Activated T-cell treated with anti-CD3 and anti-CD28 coated beads for 4 hours (primary cell): ENCODE measurements around the gene ST6GALNAC4.

Source experiments
- DNase-seq: peaks from one replicate; pipeline ENCODE4 v3.0.0-alpha.2; 2020

The ST6GALNAC4 gene

GRCh38 chr9:127910613-127911205, 6.1 kb downstream of the ST6GALNAC4 start:
- DNase-seq: no peak

DNA sequence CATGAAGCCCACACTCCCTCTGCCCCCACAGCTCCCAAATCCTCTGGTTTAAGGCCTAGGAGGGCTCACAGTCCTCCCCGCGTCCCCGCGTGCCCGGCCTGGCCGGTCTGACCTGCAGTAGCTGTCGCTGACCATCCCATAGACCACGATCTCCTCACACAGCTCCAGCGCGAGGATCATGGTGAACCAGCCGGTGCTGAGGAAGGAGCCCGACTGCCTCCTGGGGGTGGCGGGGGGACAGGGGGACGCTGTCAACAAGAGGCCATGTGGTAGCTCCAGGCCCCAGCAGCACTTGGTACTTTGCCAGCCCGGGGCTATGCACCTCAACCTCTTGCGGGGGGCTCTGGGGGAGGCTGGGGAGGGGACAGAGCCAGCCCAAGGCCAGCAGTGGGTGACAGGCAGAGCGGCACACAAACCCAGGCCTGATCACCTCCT, 7.0 kb downstream of the ST6GALNAC4 start:
- DNase-seq: no peak

DNA sequence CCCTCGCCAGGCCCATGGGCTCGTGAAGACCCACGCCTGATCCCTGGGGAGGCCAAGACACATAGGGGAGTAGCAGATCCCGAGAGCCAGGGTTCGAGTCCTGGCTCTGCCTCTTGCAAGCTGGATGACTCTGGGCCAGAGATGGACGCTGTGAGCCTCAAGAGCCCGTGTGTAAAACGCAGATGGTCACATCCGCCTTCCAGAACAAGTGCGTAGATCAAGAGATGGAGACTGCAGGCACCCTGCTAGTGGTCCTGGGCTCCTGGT, 8.2 kb downstream of the ST6GALNAC4 start:
- no peak for DNase-seq

DNA sequence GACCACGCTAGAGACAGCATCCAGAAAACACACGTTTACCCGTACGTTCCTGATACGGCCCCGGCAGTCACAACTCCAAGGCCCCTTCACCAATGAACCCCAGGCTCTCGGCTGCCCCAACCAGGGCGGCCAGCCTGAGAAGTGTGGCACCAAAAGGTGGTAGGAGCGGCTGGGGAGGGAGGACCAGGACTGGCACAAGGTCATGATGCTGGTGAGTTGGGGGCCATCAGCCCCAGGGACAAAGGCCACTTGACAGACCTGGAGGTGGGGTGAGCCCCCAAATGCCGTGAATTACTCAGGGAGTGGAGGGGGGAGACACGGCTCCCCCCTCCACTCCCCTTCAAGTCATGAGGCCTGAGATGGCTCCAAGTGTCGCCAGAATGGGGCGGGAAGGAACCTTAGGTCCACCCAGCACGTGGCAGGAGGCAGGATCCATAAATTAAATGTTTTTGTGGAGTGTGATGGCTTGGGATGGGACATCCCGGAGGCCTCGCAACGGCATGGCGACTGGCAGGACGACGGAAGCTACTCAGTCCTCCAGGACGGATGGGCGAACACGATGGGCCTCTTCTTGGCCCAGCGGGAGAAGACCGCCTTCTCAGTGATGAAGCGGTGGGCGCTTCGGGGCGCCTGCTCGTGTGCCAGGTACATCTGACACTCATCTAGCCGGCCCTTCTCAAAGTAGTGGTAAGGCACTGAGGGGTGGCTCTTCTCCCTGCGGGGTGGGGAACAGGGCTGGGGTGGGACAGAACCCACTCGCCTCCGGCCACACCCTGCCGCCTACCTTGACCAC, 8.8 kb downstream of the ST6GALNAC4 start:
- no peak for DNase-seq

DNA sequence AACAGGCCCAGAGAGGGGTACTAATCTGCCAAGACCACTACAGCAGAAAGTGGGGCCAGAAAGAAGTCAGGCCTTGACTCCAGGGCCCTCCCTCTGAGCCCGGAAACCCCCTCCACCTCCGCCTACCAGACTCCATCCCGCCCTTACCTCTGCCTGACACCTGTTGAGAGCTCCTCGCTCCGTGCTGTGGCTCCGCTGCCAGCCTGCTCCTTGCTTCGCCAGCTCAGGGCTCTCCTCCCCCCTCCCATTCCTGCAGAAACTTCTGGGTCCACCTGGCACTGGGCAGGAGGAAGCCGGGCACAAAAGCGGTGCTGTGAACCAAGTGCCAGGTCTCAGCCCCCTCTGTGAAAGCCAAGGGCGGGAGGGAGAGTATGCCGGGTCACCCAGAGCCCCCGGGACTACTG, 11.1 kb downstream of the ST6GALNAC4 start:
- DNase-seq: peak; percentile 44

DNA sequence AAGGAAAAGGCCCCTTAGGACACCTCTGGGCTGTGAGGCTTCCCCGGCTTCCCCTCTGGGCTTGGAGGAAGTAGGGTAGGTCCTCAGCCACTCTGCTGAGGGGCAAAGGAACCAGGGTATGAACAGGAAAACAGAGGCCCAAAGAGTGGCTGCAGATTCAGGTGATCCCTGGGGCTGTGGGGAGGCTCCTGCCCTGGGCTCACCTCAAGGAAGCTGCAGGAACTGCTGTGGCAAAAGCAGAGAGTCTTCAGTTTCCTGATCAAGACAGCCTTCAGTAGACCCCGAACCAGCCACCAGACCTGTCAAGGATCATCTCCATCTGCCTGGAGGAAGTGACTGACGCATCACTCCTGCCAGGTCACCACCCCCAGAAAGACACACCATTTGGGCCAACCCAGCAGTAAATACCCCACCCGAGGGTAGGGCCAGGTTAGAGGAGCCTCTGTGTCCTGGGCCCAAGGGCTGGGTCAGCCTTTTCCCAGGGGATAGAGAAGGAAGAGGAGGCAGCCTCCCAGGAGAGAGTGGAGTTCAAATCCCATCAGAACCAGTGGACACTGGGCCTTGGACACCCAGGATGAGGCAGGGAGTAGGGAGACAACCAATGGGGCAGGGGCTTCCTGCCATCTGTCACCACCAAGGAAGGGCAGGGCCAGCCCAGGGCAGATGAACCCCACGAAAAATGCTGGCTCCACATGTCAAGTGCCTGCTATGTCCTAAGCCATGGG, 11.7 kb downstream of the ST6GALNAC4 start:
- DNase-seq: no peak

DNA sequence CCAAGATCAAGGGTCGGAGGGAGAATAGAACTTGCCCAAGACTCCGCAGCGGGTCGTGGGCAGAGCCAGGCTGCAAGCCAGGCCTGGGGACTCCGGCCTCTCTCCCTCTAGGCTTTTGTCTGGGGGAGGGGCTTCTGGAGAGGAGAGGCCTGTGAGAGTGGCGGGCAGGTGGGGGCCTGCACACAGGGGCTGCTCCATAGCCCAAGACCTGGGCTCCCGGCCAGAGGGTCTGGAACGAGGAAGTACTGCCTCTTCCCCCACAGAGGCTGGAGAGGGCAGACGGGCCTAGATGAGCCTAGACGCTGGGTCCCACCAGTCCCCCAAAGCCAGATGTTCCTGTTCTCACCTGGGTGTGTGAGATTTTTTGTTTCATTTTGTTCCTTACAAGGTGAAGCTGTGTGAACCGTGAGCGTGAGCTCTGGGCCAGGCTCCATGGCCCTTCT, 12.3 kb downstream of the ST6GALNAC4 start:
- no peak for DNase-seq

DNA sequence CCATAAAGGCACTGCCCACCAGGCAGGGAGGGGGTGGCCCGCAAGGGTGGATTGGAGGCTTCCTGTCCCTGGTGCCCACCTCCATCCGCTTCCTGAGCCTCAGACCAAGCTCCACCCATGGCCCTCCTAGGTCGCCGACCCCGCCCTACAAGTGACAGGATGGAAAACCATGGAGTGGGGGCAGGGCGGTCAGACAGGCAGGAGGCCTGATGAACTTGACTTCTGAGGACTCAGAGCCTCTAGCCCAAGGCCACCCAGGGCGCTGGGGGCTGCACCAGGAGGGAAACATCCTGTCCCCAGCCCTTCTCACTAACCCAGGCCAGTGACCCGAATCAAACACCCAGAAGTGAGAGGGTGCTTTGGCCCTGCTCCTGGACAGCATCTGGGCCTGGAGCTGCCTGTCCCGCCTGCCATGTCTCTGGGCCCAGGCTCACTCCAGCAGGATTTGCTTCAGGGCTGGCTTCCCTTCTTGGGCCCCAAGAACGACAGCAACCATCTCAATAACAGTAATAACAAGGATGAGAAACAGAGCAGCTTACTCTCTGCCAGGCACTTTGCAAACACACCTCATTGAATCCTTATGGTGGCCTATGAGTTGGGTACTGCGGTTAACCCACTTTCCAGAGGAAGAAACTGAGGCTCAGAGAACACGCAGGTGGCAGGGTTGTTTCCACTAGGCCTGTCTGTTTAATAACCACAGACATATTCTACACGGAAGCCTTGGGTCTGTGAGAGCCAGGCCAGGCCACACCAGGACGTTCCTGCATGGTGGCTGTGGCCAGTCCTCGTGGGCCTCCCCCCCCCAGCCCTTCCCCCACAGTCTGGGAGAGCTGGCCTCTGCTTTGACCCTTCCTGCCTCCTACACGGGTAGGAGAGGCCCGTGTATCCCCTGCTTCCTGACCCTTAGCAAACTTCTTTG, 13.0 kb downstream of the ST6GALNAC4 start:
- DNase-seq: no peak

DNA sequence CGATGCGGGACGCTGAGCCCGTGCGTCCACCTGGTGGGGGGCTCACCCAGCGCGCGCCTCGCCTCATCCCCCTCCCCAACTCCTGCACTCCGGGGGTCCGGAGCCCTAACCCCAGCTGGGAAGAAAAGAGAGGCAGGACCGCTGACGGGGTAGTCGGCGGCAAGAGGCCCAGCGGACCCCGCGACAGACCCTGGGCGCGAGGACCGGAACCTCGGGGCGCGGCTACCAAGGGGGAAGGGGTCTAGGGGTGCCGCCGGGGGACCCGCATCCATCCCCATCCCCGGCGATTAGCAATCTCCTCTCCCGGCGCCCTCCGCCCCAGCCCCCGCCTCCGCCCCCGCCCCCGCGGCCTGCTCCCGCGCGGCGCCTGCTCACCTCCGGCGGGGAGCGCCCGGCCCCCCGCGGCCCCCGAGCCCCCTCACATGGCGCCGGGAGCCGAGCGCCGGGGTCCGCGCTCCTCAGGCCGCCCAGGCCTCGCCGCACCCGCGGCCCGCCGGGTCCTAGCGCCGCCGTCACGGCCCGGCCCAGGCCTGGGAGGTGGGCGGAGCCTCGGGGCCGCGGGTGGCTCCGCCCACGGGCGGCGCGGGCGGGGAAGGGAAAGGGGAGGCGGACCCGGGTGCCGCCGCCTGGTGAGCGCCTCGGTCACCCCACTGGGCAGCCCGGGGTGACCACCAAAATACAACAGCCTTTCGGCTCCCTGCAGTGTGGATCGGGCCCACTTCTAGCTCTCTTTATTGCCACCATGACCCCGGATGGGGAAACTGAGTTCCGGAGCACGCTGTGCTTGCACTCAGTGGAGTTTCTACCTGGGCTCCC, 17.5 kb downstream of the ST6GALNAC4 start, which contains the start of gene ST6GALNAC6:
Gene ST6GALNAC6, minus strand, starts transcription at position 476 of the 816 bp plus-strand sequence. CDS start 1,622 bp downstream, outside the sequence.
- DNase-seq: peak; percentile 59

DNA sequence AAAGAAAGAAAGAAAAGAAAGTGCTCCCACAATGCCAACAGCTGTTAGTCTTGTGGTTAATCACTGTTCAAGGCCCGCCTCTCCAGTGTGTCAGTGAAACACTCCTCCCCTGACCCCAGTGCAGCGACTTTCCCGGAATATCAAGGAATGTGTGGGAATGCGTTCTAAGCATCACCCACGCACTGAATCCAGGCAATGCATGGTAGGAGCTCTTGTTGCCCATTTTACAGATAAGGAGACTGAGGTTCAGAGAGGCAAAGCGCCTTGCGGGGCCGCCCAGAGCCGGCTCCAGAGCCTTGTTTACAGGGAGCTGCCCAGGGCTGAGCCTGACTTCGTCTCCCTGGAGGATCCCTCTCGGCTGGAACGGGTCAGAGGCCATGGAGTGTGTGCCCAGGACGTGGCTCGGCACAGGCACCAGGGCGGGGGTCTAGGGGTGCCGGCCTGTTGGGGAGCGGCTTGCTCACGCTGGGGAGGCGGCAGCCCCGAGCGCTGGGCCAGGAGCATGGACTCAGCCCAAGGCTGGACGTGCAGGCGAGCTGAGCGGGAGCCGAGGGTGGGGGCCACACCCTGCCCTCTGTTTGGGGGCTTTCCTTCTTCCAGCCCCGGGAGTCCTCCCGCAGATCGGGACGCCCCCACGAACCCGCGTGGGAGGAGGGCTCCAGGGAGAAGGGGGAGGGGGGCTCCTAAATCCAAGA, 18.3 kb downstream of the ST6GALNAC4 start:
- DNase-seq: no peak

DNA sequence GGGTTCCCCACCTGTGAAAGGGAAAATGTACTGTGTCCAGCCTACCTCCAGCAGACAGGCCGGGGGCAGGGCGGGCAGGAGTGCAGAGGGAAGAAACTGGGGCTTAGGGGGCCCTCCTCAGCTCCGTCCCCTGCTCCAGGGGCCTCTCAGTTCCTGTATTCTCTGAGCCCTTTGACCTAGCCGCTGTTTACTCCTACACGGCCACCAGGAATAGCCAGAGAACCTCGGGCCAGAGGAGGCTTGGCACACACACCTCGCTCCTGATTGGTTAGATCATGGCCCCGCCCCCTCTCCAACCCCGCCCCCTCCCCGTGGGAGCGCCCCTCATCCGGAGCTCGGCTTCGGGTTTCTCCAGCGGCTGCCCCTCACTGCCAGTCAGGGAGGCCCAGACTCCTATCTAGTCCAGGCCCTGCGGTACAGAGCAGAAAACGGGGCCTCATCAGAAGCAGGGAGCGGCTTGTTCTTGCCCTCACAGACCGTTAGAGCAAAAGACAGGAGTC, 19.6 kb downstream of the ST6GALNAC4 start:
- no peak for DNase-seq

DNA sequence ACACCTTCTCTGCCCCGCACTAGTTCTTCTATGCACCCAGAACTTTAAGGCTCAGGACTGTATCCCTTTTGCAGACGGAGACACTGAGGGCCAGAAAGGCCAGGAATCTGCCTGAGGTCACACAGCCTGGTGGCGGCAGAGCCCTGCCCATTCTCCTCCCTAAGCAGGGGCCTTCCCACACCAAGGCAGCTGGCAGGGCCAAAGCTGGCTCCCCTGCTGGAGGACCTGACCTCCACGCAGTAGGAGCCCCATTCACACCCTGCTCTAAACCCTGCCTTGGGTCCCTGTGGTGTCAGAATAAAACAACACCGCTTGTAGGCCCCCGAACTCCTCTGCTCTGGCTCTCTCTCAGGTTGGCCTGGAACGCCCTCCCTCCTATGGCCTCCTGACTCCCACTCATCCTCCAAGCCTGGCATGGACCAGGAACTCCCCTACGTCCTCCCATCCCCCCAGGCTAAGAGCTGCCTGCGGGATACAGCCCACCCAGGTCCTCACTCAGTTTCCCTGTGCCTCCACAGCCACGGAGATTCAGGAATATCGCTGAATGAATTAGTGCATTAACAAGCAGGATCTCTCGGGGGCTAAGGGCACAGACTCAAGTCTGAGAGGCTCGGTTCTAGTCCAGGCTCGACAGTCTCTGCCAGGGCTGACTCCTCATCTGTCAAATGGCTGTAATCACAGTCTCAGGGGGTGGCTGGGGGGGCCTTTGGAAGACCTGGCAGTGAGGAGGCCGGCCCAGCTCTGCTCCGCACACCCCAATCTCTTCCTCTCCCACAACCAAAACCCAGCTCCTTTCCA, 20.2 kb downstream of the ST6GALNAC4 start:
- no peak for DNase-seq

- no peak for DNase-seq
These were observed 21.0 kb downstream of the ST6GALNAC4 start for GRCh38 chr9:127895811-127896210.

- no peak for DNase-seq
These were observed 23.4 kb downstream of the ST6GALNAC4 start for GRCh38 chr9:127893392-127893791.

DNA sequence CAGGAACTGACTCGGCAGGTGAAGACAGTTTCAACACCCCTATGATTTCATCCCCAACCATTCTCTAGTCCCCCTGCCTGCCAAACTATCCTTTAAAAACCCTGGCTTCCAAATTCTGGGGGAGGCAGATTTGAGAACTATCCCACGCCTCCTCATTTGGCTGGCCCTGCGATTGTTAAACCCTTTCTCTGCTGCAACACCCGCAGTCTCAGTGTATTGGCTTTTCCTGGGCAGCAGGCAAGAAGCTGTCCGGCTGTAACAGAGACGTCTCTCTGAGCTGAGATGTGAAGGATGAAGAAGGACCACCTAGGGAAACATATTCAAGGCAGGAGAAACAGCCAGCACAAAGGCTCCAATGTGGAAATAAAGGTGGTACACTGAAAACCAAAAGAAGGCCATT, 24.0 kb downstream of the ST6GALNAC4 start:
- DNase-seq: no peak

GRCh38 chr9:127890053-127890452, 26.8 kb downstream of the ST6GALNAC4 start:
- DNase-seq: no peak

GRCh38 chr9:127887792-127888191, 29.0 kb downstream of the ST6GALNAC4 start:
- no peak for DNase-seq

DNA sequence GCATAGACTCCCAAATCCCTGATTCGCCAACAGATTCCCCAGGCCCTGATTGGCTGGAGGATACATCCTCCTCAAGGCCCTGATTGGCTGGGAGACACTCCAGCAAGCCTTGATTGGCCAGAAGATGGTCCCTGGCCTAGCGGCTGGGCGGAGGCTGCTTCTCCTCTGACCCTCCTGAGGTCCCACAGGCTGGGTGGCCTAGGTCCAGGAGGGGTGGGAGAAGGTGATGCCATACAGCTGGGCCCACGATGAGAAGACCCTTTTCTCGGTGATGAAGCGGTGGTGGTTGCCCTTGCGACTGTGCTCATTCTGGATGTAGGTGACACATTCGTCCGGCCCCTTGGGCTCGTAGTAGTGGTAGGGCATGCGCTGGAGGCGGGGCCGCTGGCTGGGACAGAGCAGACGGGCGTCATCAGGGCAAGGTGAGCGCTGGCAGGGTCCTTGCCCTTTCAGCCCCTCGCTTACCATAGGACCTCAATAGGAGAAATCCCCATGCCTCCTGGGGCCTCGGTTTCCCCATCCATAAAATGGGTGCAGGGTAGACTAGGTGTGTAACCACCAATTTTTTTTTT, 30.4 kb downstream of the ST6GALNAC4 start:
- no peak for DNase-seq

GRCh38 chr9:127885508-127886281, 31.1 kb downstream of the ST6GALNAC4 start:
- DNase-seq: no peak
